ENCODE measurements around the gene CAT.

DNA sequence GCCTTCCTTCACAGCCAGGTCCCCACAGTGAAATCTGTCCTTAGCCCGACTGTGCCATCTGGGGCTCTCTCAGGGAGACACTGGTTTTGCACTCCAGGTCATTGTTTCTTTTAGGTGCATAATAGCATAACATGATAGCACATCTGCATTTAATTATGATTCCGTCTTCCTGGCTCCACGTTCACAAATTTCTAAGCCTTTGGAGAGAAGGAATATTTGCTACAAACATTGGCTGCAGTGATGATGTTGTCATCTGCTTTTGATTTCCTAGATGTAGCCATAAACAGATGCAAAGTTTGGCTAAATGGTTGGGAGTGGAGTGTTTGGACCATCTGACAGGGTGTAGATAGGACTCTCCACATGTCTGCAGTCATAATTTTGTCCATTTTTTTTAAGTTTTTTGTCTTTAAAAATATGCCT, 12.0 kb upstream of the CAT start:
- TF ChIP-seq, protein P1, sequence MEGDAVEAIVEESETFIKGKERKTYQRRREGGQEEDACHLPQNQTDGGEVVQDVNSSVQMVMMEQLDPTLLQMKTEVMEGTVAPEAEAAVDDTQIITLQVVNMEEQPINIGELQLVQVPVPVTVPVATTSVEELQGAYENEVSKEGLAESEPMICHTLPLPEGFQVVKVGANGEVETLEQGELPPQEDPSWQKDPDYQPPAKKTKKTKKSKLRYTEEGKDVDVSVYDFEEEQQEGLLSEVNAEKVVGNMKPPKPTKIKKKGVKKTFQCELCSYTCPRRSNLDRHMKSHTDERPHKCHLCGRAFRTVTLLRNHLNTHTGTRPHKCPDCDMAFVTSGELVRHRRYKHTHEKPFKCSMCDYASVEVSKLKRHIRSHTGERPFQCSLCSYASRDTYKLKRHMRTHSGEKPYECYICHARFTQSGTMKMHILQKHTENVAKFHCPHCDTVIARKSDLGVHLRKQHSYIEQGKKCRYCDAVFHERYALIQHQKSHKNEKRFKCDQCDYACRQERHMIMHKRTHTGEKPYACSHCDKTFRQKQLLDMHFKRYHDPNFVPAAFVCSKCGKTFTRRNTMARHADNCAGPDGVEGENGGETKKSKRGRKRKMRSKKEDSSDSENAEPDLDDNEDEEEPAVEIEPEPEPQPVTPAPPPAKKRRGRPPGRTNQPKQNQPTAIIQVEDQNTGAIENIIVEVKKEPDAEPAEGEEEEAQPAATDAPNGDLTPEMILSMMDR (IDR thresholded peaks at IDR 0.05) = no peak
- TF ChIP-seq POLR2A (IDR thresholded peaks at IDR 0.05) = no peak

Data from testis (tissue), 2 donors.